Loucy (cell line): ENCODE data around the gene PCBP3.

ENCODE experiments used
- H2AFZ ChIP-seq: fragments of 200-600 bp; sonication (generic); 2 replicates; pipeline ENCODE4 v1.6.0; 2016; ENCODE audit warnings: antibody characterized with exemption, mild to moderate bottlenecking, low read length, moderate library complexity
- H3F3A ChIP-seq: fragments of 200-600 bp; 2 replicates; pipeline ENCODE4 v1.6.0; 2016; ENCODE audit warnings: antibody characterized with exemption, low read depth, mild to moderate bottlenecking
- H3K27me3 ChIP-seq: fragments of 200-600 bp; sonication (generic); 2 replicates; pipeline ENCODE4 v1.6.1; 2014; ENCODE audit warnings: low read length, mild to moderate bottlenecking; ENCODE audit not compliant: insufficient read depth, poor library complexity, severe bottlenecking
- H3K36me3 ChIP-seq: fragments of 200-600 bp; sonication (generic); 2 replicates; pipeline ENCODE4 v1.6.1; 2016; ENCODE audit warnings: low read length; ENCODE audit not compliant: insufficient read depth
- H3K4me1 ChIP-seq: fragments of 200-600 bp; sonication (generic); 2 replicates; pipeline ENCODE4 v1.5.1; 2014; ENCODE audit warnings: low read length, mild to moderate bottlenecking; ENCODE audit not compliant: insufficient read depth, poor library complexity, severe bottlenecking
- H3K4me2 ChIP-seq: fragments of 200-600 bp; sonication (generic); 2 replicates; pipeline ENCODE4 v1.6.0; 2014; ENCODE audit warnings: antibody characterized with exemption, low read length, low read depth, mild to moderate bottlenecking; ENCODE audit not compliant: poor library complexity, severe bottlenecking
- H3K4me3 ChIP-seq: fragments of 200-600 bp; sonication (generic); 2 replicates; pipeline ENCODE4 v1.5.1; 2014; ENCODE audit warnings: low read length, mild to moderate bottlenecking, mixed read lengths; ENCODE audit not compliant: poor library complexity, severe bottlenecking
- H3K79me2 ChIP-seq: fragments of 200-600 bp; sonication (generic); 2 replicates; pipeline ENCODE4 v1.6.1; 2014; ENCODE audit warnings: low read length; ENCODE audit not compliant: insufficient read depth
- H3K9ac ChIP-seq: fragments of 200-600 bp; sonication (generic); 2 replicates; pipeline ENCODE4 v1.6.0; 2014; ENCODE audit warnings: mild to moderate bottlenecking, low read depth, low read length, moderate library complexity; ENCODE audit not compliant: poor library complexity, severe bottlenecking
- H3K9me2 ChIP-seq: fragments of 200-600 bp; sonication (generic); replicated peaks from 2 replicates; pipeline ENCODE4 v1.6.1; 2016; ENCODE audit warnings: low read depth, low read length, mixed read lengths
- H3K9me3 ChIP-seq: fragments of 200-600 bp; sonication (generic); 2 replicates; pipeline ENCODE4 v1.6.1; 2014; ENCODE audit warnings: mild to moderate bottlenecking, antibody characterized with exemption, low read length, low read depth; ENCODE audit not compliant: insufficient read depth
- H4K20me1 ChIP-seq: fragments of 200-600 bp; sonication (generic); 2 replicates; pipeline ENCODE4 v1.6.0; 2014; ENCODE audit warnings: antibody characterized with exemption, low read length, mild to moderate bottlenecking; ENCODE audit not compliant: insufficient read depth, poor library complexity, severe bottlenecking
- EZH2phosphoT487 ChIP-seq: fragments of 200-600 bp; IDR thresholded peaks from 2 replicates; pipeline ENCODE4 v1.6.1; 2018; ENCODE audit warnings: antibody characterized with exemption, mild to moderate bottlenecking, moderate library complexity, borderline replicate concordance
- TF ChIP-seq, protein P1 (sequence below): fragments of 200-600 bp; sonication (generic); conservative IDR thresholded peaks from 2 replicates; pipeline ENCODE4 v1.5.1; 2014; ENCODE audit warnings: mild to moderate bottlenecking, antibody characterized with exemption, low read length

Gene PCBP3

DNA sequence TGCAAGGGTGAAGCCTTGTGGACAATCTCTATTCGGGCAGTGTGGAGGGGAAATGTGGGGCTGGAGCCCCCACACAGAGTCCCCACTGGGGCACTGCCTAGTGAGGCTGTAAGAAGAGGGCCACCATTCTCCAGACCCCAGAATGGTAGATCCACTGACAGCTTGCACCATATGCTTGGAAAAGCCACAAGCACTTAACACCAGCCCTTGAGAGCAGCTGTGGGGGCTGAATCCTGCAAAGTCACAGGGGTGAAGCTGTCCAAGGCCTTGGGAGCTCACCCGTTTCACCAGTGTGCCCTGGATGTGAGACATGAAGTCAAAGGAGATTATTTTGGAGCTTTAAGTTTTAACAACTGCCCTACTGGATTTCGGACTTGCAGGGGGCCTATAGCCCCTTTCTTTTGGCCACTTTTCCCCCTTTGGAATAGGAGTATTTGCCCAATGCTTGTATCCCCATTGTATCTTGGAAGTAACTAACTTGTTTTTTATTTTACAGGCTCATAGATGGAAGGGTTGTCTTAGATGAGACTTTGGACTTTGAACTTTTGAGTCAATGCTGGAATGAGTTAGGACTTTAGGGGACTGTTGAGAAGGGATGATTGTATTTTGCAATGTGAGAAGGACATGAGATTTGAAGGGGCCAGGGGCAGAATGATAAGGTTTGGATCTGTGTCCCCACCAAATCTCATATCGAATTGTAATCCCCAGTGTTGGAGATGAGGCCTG lies 321.7 kb downstream of the PCBP3 start:
- no peak overlapping the region for H2AFZ ChIP-seq
- H3K9ac ChIP-seq: no peak overlapping the region
- H3K9me3 ChIP-seq: peaks cover 10% of the 10 kb centered on the region; the same call in 1 of the 2 replicates
- H3K4me2 ChIP-seq: no peak overlapping the region
- H3K27me3 ChIP-seq: no peaks in the 10 kb centered on the region
- no peaks in the 10 kb centered on the region for H3K79me2 ChIP-seq
- no peaks in the 10 kb centered on the region for H3F3A ChIP-seq
- H3K36me3 ChIP-seq: no peaks in the 10 kb centered on the region
- no peaks in the 10 kb centered on the region for H3K9me2 ChIP-seq
- no peak overlapping the region for H3K4me3 ChIP-seq
- H4K20me1 ChIP-seq: no peaks in the 10 kb centered on the region
- TF ChIP-seq, protein P1, sequence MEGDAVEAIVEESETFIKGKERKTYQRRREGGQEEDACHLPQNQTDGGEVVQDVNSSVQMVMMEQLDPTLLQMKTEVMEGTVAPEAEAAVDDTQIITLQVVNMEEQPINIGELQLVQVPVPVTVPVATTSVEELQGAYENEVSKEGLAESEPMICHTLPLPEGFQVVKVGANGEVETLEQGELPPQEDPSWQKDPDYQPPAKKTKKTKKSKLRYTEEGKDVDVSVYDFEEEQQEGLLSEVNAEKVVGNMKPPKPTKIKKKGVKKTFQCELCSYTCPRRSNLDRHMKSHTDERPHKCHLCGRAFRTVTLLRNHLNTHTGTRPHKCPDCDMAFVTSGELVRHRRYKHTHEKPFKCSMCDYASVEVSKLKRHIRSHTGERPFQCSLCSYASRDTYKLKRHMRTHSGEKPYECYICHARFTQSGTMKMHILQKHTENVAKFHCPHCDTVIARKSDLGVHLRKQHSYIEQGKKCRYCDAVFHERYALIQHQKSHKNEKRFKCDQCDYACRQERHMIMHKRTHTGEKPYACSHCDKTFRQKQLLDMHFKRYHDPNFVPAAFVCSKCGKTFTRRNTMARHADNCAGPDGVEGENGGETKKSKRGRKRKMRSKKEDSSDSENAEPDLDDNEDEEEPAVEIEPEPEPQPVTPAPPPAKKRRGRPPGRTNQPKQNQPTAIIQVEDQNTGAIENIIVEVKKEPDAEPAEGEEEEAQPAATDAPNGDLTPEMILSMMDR: no peak
- no peak for TF ChIP-seq EZH2phosphoT487
- no peaks in the 10 kb centered on the region for H3K4me1 ChIP-seq

DNA sequence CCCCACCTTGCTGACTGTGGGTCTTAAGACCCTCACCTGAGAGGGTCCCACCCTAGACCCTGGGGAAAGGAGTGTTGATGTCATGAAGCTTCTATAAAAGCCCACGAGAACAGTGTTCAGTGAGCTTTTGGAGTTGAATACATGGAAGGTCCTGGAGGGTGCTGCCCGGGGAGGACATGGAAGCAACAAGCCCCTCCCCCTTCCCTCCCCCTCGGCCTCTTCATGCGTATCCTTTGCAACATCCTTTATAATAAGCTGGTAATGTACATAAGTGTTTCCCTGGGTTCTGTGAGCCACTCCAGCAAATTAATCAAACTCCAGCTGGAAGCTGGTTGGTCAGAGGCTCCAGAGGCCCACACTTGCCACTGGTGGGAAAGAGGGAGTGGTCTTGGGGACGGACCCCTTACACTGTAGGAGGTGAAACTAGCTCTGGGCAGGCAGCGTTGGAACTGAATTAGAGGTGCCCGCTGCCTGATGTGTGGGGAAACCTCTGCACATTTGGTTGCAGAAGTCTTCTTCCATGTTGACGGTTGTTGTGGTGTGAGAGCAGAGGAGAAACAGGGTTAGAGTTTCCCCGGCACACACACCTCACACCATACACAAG lies 323.4 kb downstream of the PCBP3 start:
- Histone ChIP-seq H3K9me3 (peaks cover 10% of the 10 kb centered on the region; the same call in 1 of the 2 replicates), H3F3A (no peaks in the 10 kb centered on the region), H3K9me2 (no peaks in the 10 kb centered on the region), H3K9ac (no peak overlapping the region), H2AFZ (no peak overlapping the region), H3K79me2 (no peaks in the 10 kb centered on the region), H3K4me2 (no peak overlapping the region), H4K20me1 (no peaks in the 10 kb centered on the region), H3K4me1 (peaks cover 5% of the 10 kb centered on the region), H3K36me3 (no peaks in the 10 kb centered on the region), H3K4me3 (no peak overlapping the region), H3K27me3 (no peaks in the 10 kb centered on the region)
- no peak for TF ChIP-seq EZH2phosphoT487
- TF ChIP-seq, protein P1: no peak

DNA sequence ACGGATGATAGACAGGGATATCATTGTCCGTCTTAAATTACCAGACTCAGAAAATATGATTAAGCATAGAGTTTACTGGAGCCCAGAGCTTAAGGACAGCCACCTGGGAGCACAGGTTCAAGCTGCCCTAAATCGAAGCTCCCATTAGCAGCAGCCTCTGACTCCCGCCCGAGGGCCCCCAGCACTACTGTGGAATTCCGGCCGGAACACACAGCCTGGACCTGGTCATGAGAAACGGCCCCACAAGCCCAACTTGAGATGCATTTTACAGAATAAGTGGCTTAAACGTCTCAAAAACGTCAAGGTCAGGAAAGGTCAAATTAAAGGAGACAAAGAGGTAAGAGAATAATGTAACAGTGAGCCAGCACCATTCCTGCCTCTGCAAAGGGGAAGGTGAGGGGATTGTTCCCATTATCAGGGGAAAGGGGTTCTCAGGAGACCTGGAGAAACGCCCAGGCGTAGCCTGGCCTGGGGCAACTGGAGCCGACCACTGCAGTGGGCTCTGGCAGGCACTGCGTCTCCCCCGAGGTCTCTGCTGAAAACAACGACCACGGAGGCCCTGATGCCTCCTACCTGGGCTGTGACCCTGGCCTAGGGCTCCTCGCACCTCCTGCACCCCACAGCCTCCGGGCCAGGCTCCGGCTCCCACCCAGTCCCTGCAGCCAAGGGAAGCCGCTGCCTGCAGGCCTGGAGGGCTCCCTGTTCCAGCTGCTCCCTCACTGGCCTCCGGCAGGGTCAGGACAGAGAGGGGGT lies 326.6 kb downstream of the PCBP3 start:
- Histone ChIP-seq H3K4me1 (peaks cover 27% of the 10 kb centered on the region), H3K27me3 (no peaks in the 10 kb centered on the region), H3K9ac (no peak overlapping the region), H3K4me3 (no peak overlapping the region), H3K9me2 (no peaks in the 10 kb centered on the region), H3K4me2 (no peak overlapping the region), H3F3A (no peaks in the 10 kb centered on the region), H2AFZ (no peak overlapping the region), H3K9me3 (peaks cover under 1% of the 10 kb centered on the region; the same call in 1 of the 2 replicates), H3K36me3 (no peaks in the 10 kb centered on the region), H4K20me1 (no peaks in the 10 kb centered on the region), H3K79me2 (no peaks in the 10 kb centered on the region)
- TF ChIP-seq, protein P1: no peak
- no peak for TF ChIP-seq EZH2phosphoT487
